Peyer's patch (tissue), 4 donors: ENCODE results near the gene OR9Q1. TPM values are rescaled to one million over a fixed set of nuclear protein-coding genes. Genes with fewer than 3 reads are reported as not detected.
A peak's percentile ranks its signal among the peaks of the same experiment; 100 is the strongest.

Experiments
- DNase-seq, 3 donors: peaks; one replicate each; pipeline ENCODE4 v3.0.0-alpha.2; 2017 to 2019
- H3K27ac ChIP-seq, 4 donors: fragments of 200-600 bp; sonication (generic); one replicate each; pipeline ENCODE4 v1.5.1; 2016 to 2019
- H3K27me3 ChIP-seq, 2 donors: fragments of 200-600 bp; sonication (generic); one replicate each; pipeline ENCODE4 v1.5.1; 2019
- H3K36me3 ChIP-seq, 3 donors: fragments of 200-600 bp; sonication (generic); one replicate each; pipeline ENCODE4 v1.5.1; 2016 to 2019
- H3K4me1 ChIP-seq, 4 donors: fragments of 200-600 bp; sonication (generic); one replicate each; pipeline ENCODE4 v1.5.1; 2016 to 2019
- H3K4me3 ChIP-seq, 4 donors: fragments of 200-600 bp; sonication (generic); 1 replicate in 3 of 4; 2 replicates in 1 of 4; pipeline ENCODE4 v1.5.1; 2016 to 2019; ENCODE audit warnings: mild to moderate bottlenecking in 1 of 4
- H3K9me3 ChIP-seq, 4 donors: fragments of 200-600 bp; sonication (generic); one replicate each; pipeline ENCODE4 v1.5.1; 2016 to 2019; ENCODE audit warnings: mild to moderate bottlenecking in 1 of 4
- POLR2A ChIP-seq, 2 donors: fragments of 450-650 bp; IDR thresholded peaks; one replicate each; pipeline ENCODE4 v1.5.1; 2017; ENCODE audit warnings: antibody characterized with exemption in 2 of 2, mild to moderate bottlenecking in 2 of 2, moderate library complexity in 2 of 2
- total RNA-seq, 4 donors: library from RNA; depleted of rRNA; stranded (reverse); fragments of >200 nt; gene quantifications; one replicate each; pipeline ENCODE4 v1.1.0, GENCODE V29; 2016
- TF ChIP-seq, protein P1 (sequence below), 6 experiments: fragments of 450-650 bp in 4 of 6; fragments of 200-600 bp in 2 of 6; sonication (generic) in 1 of 6; IDR thresholded peaks; one replicate each; pipeline ENCODE4 v1.5.1; 2017 to 2019; ENCODE audit warnings: antibody characterized with exemption in 6 of 6, mild to moderate bottlenecking in 3 of 6, moderate library complexity in 1 of 6

Gene OR9Q1
- total RNA-seq, 4 donors from 2014 or later: not detected

DNA sequence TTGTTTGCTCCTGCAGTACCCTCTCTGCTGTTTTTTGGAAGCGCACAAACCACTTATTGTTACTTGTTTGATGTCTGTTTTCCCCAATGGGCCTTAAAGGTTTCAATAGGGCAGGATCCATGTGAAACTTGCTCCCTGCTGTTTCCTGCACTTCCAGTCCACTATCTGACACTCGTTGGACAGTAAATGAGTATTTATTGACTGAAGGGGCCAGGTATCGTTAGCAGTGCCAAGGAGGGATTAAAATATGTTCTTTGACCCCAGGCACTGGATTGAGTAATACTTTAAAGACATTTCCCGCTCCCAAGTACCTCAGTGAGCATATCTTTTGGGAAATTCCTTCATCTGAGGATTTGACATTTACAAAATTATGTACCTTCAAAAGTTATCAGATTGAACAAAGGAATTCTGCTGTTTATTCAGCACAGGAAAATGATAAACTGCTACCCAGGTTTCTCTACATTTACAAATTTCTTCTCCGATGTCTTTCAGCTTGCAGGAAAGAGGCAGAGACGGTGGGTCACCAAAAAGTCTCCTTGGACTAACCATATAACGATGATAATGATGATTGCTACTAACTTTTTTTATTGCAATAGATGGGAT lies 141.9 kb downstream of the OR9Q1 start:
- Histone ChIP-seq H3K36me3 (no peaks in the 10 kb centered on the region), H3K4me3 (no peak overlapping the region), H3K27ac (peak overlapping the region in 2 of 4 donors; percentile 25 to 58), H3K4me1 (peaks cover 0 to 26% (median 0%) of the 10 kb centered on the region in 4 donors), H3K27me3 (no peaks in the 10 kb centered on the region), H3K9me3 (no peaks in the 10 kb centered on the region)
- DNase-seq: peak in 1 of 3 donors; percentile 47
- TF ChIP-seq, protein P1, sequence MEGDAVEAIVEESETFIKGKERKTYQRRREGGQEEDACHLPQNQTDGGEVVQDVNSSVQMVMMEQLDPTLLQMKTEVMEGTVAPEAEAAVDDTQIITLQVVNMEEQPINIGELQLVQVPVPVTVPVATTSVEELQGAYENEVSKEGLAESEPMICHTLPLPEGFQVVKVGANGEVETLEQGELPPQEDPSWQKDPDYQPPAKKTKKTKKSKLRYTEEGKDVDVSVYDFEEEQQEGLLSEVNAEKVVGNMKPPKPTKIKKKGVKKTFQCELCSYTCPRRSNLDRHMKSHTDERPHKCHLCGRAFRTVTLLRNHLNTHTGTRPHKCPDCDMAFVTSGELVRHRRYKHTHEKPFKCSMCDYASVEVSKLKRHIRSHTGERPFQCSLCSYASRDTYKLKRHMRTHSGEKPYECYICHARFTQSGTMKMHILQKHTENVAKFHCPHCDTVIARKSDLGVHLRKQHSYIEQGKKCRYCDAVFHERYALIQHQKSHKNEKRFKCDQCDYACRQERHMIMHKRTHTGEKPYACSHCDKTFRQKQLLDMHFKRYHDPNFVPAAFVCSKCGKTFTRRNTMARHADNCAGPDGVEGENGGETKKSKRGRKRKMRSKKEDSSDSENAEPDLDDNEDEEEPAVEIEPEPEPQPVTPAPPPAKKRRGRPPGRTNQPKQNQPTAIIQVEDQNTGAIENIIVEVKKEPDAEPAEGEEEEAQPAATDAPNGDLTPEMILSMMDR (IDR thresholded peaks at IDR 0.05): no peak
- TF ChIP-seq POLR2A (IDR thresholded peaks at IDR 0.05): no peak

DNA sequence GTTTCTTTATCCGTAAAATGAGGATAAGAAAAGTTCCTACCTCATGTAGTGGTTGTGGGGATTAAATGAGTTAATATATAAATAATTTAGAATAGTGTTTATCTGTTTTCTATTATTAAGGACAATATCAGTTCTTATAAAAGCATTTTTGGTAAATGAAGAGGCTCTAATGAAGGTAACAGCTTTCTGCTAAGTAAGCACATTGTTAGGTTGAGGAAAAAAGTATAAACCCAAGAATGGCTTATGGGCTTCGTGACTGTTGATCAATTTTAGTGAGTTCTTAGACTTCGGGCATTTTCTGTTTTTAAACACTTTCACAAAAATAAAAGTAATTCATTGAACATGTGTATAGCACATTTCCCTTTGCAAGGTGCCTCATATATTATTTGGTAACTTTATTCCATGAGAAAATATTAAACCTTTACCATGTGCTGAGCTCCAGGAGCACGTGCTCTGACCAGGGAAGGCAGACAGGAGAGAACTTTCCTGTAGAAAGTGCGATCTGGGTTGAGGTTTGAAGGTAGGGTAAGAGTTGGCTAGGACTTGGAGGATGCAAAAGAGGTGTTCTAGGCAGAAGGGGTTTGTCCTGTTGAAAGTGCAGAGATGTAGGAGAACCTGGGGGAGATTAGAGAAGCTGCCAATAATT lies 153.9 kb downstream of the OR9Q1 start:
- no peaks in the 10 kb centered on the region for H3K9me3 ChIP-seq
- H3K27me3 ChIP-seq: no peaks in the 10 kb centered on the region
- H3K4me3 ChIP-seq: no peak overlapping the region
- H3K4me1 ChIP-seq: no peaks in the 10 kb centered on the region
- no peak overlapping the region for H3K27ac ChIP-seq
- no peak for TF ChIP-seq POLR2A (IDR thresholded peaks at IDR 0.05)
- TF ChIP-seq, protein P1 (IDR thresholded peaks at IDR 0.05): no peak
- H3K36me3 ChIP-seq: no peaks in the 10 kb centered on the region
- DNase-seq: no peak

DNA sequence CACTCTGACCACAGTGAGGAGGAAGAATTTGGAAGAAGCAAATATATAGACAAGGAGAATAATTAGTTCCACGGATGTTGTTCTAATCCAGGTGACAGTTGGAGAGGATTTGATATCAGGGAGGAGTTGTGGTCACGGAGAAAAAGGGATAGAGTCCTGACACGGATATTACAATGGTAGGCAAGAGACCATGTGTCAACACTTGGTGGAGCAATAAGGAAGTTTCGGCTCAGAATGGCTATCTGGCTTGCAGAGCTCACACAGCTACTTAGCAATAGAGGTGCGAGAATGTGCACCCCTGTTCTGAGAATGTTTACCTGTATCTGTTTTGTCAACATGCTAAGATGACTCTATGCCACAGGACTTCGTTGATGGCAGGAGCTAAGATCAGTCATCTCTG lies 154.8 kb downstream of the OR9Q1 start:
- H3K4me3 ChIP-seq: no peak overlapping the region
- H3K4me1 ChIP-seq: no peaks in the 10 kb centered on the region
- H3K27me3 ChIP-seq: no peaks in the 10 kb centered on the region
- TF ChIP-seq POLR2A (IDR thresholded peaks at IDR 0.05): no peak
- no peaks in the 10 kb centered on the region for H3K36me3 ChIP-seq
- DNase-seq: no peak
- H3K27ac ChIP-seq: no peak overlapping the region
- no peaks in the 10 kb centered on the region for H3K9me3 ChIP-seq

DNA sequence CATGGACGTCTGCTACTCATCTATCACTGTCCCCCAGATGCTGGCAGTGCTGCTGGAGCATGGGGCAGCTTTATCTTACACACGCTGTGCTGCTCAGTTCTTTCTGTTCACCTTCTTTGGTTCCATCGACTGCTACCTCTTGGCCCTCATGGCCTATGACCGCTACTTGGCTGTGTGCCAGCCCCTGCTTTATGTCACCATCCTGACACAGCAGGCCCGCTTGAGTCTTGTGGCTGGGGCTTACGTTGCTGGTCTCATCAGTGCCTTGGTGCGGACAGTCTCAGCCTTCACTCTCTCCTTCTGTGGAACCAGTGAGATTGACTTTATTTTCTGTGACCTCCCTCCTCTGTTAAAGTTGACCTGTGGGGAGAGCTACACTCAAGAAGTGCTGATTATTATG lies 156.0 kb downstream of the OR9Q1 start:
- Histone ChIP-seq H3K4me1 (no peaks in the 10 kb centered on the region), H3K27ac (no peak overlapping the region), H3K4me3 (no peak overlapping the region), H3K36me3 (no peaks in the 10 kb centered on the region), H3K27me3 (no peaks in the 10 kb centered on the region), H3K9me3 (no peaks in the 10 kb centered on the region)
- TF ChIP-seq, protein P1 (IDR thresholded peaks at IDR 0.05): no peak
- TF ChIP-seq POLR2A (IDR thresholded peaks at IDR 0.05): no peak
- no peak for DNase-seq

DNA sequence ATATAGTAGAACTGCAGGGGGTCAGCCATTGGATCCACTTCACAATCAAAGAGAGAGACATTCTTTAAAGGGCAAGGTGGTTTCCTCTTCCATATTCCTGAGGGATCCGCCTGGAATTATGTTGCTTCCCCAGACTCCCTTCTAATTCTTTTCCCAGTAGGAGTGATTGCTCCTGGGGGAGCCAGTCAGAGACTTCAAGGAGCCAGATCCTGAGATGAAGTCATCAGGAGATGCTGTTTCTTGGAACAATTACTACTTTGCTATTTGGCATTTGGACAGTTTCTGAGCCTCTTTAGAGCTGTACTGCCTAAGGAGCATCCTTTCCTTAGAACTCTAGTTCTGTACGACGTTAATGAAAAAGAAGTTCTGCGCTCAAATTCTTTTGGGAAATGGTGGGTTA lies 163.3 kb downstream of the OR9Q1 start:
- Histone ChIP-seq H3K4me3 (no peak overlapping the region), H3K36me3 (no peaks in the 10 kb centered on the region), H3K27me3 (no peaks in the 10 kb centered on the region), H3K4me1 (peaks cover 0 to 4% (median 0%) of the 10 kb centered on the region in 4 donors), H3K27ac (no peak overlapping the region), H3K9me3 (no peaks in the 10 kb centered on the region)
- TF ChIP-seq, protein P1 (IDR thresholded peaks at IDR 0.05): no peak
- TF ChIP-seq POLR2A (IDR thresholded peaks at IDR 0.05): no peak
- no peak for DNase-seq

DNA sequence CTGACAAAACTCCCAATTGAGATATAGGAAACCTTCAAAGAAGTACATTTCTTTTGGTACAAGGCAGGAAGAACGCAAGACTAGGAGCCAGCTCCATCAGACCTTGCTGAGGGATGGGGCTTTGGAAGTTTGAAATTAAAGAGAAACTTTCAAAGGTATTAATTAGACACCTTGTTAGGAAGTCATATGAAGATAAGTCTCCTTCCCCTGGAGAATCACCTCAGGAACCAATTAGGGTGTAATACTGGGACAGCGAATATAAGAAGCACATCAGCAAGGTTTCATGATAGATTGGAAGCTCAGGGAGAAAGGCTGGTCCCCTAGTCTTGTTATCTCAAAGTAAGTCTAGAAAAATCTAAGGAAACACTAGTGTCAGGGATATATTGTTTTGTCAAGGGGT lies 165.1 kb downstream of the OR9Q1 start, which contains the start of gene OR9Q2:
Gene OR9Q2, plus strand, starts transcription at position 301 of the 400 bp plus-strand sequence. CDS start 1,421 bp downstream, outside the sequence.
- no peaks in the 10 kb centered on the region for H3K36me3 ChIP-seq
- H3K4me3 ChIP-seq: no peak within 1 kb of the TSS
- H3K9me3 ChIP-seq: no peaks in the 10 kb centered on the region
- TF ChIP-seq POLR2A (IDR thresholded peaks at IDR 0.05): no peak
- TF ChIP-seq, protein P1 (IDR thresholded peaks at IDR 0.05): no peak
- H3K27ac ChIP-seq: no peak within 1 kb of the TSS
- DNase-seq: no peak
- H3K4me1 ChIP-seq: peaks cover 0 to 12% (median 3%) of the 10 kb centered on the region in 4 donors
- H3K27me3 ChIP-seq: no peaks in the 10 kb centered on the region
